H1 (cell line): ENCODE data around the gene CYP2J2. TPM values are rescaled to one million over a fixed set of nuclear protein-coding genes. Genes with fewer than 3 reads are reported as not detected.

ENCODE experiments used
- CTCF ChIA-PET: fragments of 300-600 bp; sonication (Branson Sonifier 250); formaldehyde crosslinking; loops from one replicate; lab custom pipeline; 2021; ENCODE audit not compliant: partially characterized antibody; lab: Charles Lee
- POLR2A ChIA-PET: fragments of 300-600 bp; sonication (Branson Sonifier 250); formaldehyde crosslinking; loops from one replicate; lab custom pipeline; 2021; ENCODE audit warnings: inconsistent platforms; ENCODE audit not compliant: partially characterized antibody; lab: Charles Lee
- DNase-seq, 2 experiments: peaks; one replicate each; pipeline versions ENCODE4 v3.0.0 to v3.0.0-alpha.2; 2010 to 2022; ENCODE audit warnings: low spot score in 2 of 2, low read depth in 1 of 2, mixed read lengths in 1 of 2
- FAIRE-seq: peaks from 2 replicates; lab custom pipeline; 2011; peaks lifted over from hg19 to GRCh38; lab: Jason Lieb, UNC
- H2AFZ ChIP-seq: 2 replicates; pipeline ENCODE4 v1.8.1; 2012; ENCODE audit warnings: low read length, inconsistent platforms
- H2AK5ac ChIP-seq: 2 replicates; pipeline ENCODE4 v1.6.1; 2013; ENCODE audit warnings: low read depth, low read length
- H2BK120ac ChIP-seq: replicated peaks from 2 replicates; pipeline ENCODE3; 2013; ENCODE audit warnings: low read depth, low read length, inconsistent platforms
- H2BK12ac ChIP-seq: 2 replicates; pipeline ENCODE4 v1.6.1; 2013; ENCODE audit warnings: low read depth, low read length
- H2BK15ac ChIP-seq: 2 replicates; pipeline ENCODE4 v1.6.1; 2013; ENCODE audit warnings: low read length
- H2BK20ac ChIP-seq: 2 replicates; pipeline ENCODE4 v1.6.1; 2013; ENCODE audit warnings: low read length
- H2BK5ac ChIP-seq: 2 replicates; pipeline ENCODE4 v1.6.1; 2013; ENCODE audit warnings: low read depth, low read length
- H3K14ac ChIP-seq: 2 replicates; pipeline ENCODE4 v1.6.1; 2013; ENCODE audit warnings: inconsistent platforms; ENCODE audit not compliant: insufficient read length
- H3K18ac ChIP-seq: 2 replicates; pipeline ENCODE4 v1.6.1; 2013; ENCODE audit warnings: low read length; ENCODE audit errors: extremely low read depth
- H3K23ac ChIP-seq: 2 replicates; pipeline ENCODE4 v1.6.1; 2013; ENCODE audit warnings: inconsistent platforms; ENCODE audit not compliant: insufficient read length
- H3K23me2 ChIP-seq: 2 replicates; pipeline ENCODE4 v1.6.1; 2013; ENCODE audit warnings: low read depth, low read length
- H3K27ac ChIP-seq: 2 replicates; pipeline ENCODE4 v1.6.1; 2011; ENCODE audit warnings: low read depth, low read length, inconsistent platforms
- H3K27me3 ChIP-seq, 4 experiments: replicated peaks in 1 of 4; 1 replicate in 1 of 4; 2 replicates in 3 of 4; pipeline versions ENCODE4 v1.6.1 to v1.8.1; 2011 to 2013; ENCODE audit warnings: low read length in 3 of 4, mild to moderate bottlenecking in 3 of 4, inconsistent platforms in 2 of 4, mixed read lengths in 2 of 4, moderate library complexity in 1 of 4; ENCODE audit not compliant: control insufficient read depth in 3 of 4, insufficient read depth in 3 of 4; ENCODE audit errors: extremely low read depth in 1 of 4
- H3K36me3 ChIP-seq, 4 experiments: 2 replicates each; pipeline versions ENCODE4 v1.6.1 to v1.8.1; 2011 to 2013; ENCODE audit warnings: mild to moderate bottlenecking in 4 of 4, low read length in 3 of 4, moderate library complexity in 2 of 4, control low read depth in 1 of 4, inconsistent platforms in 1 of 4; ENCODE audit not compliant: insufficient read depth in 4 of 4, control insufficient read depth in 2 of 4
- H3K4ac ChIP-seq: replicated peaks from 2 replicates; pipeline ENCODE3; 2013; ENCODE audit warnings: low read length, low read depth, mixed read lengths, inconsistent platforms; ENCODE audit not compliant: insufficient read length
- H3K4me1 ChIP-seq, 4 experiments: replicated peaks in 1 of 4; 1 replicate in 1 of 4; 2 replicates in 3 of 4; pipeline versions ENCODE4 v1.6.1 to v1.8.1; 2011 to 2013; ENCODE audit warnings: low read length in 3 of 4, inconsistent platforms in 2 of 4, mixed read lengths in 1 of 4; ENCODE audit not compliant: insufficient read depth in 4 of 4, control insufficient read depth in 3 of 4
- H3K4me2 ChIP-seq, 2 experiments: 2 replicates each; pipeline versions ENCODE4 v1.6.1 to v1.8.1; 2011 to 2013; ENCODE audit warnings: low read depth in 2 of 2, low read length in 2 of 2, control low read depth in 1 of 2, inconsistent platforms in 1 of 2, mild to moderate bottlenecking in 1 of 2; ENCODE audit not compliant: insufficient read depth in 1 of 2
- H3K4me3 ChIP-seq, 4 experiments: fragments of 200-600, 300-600 bp in 1 of 4; sonication (generic), shearing (Covaris generic), sonication (Bioruptor Twin) in 1 of 4; 2 replicates each; pipeline versions ENCODE4 v1.5.1 to v1.8.1; 2011 to 2016; ENCODE audit warnings: low read length in 4 of 4, low read depth in 3 of 4, control low read depth in 2 of 4, inconsistent platforms in 2 of 4, mild to moderate bottlenecking in 2 of 4, mixed read lengths in 1 of 4, moderate library complexity in 1 of 4; ENCODE audit not compliant: insufficient read depth in 2 of 4; ENCODE audit errors: extremely low read depth in 1 of 4
- H3K56ac ChIP-seq: replicated peaks from 2 replicates; pipeline ENCODE3; 2013; ENCODE audit warnings: low read depth, mild to moderate bottlenecking, mixed read lengths, low read length, inconsistent platforms; ENCODE audit not compliant: insufficient read length
- H3K79me1 ChIP-seq: 2 replicates; pipeline ENCODE4 v1.6.1; 2013; ENCODE audit warnings: low read depth, low read length, control low read depth
- H3K79me2 ChIP-seq, 2 experiments: 2 replicates each; pipeline versions ENCODE4 v1.6.1 to v1.8.1; 2012 to 2013; ENCODE audit warnings: low read length in 2 of 2, mild to moderate bottlenecking in 2 of 2, inconsistent platforms in 1 of 2; ENCODE audit not compliant: insufficient read depth in 2 of 2, control insufficient read depth in 1 of 2
- H3K9ac ChIP-seq, 4 experiments: replicated peaks in 1 of 4; 1 replicate in 1 of 4; 2 replicates in 3 of 4; pipeline versions ENCODE4 v1.6.1 to v1.8.1; 2011 to 2013; ENCODE audit warnings: low read depth in 3 of 4, low read length in 3 of 4, control low read depth in 2 of 4, mild to moderate bottlenecking in 2 of 4, moderate library complexity in 2 of 4, inconsistent platforms in 1 of 4; ENCODE audit errors: extremely low read depth in 1 of 4
- H3K9me3 ChIP-seq, 2 experiments: 2 replicates each; pipeline versions ENCODE4 v1.6.1 to v1.8.1; 2012 to 2013; ENCODE audit warnings: mild to moderate bottlenecking in 2 of 2, moderate library complexity in 2 of 2, control low read depth in 1 of 2, inconsistent platforms in 1 of 2, low read depth in 1 of 2, low read length in 1 of 2, mixed read lengths in 1 of 2; ENCODE audit not compliant: insufficient read depth in 2 of 2
- H4K20me1 ChIP-seq, 2 experiments: replicated peaks in 1 of 2; 2 replicates each; pipeline versions ENCODE3 to v1.8.1; 2011 to 2013; ENCODE audit warnings: inconsistent platforms in 2 of 2, low read length in 2 of 2, mild to moderate bottlenecking in 1 of 2; ENCODE audit not compliant: insufficient read depth in 2 of 2, control insufficient read depth in 1 of 2
- H4K5ac ChIP-seq: 2 replicates; pipeline ENCODE4 v1.6.1; 2013; ENCODE audit warnings: low read length, low read depth, mixed read lengths, inconsistent platforms; ENCODE audit not compliant: insufficient read length
- H4K8ac ChIP-seq: 2 replicates; pipeline ENCODE4 v1.8.0; 2013; ENCODE audit warnings: mild to moderate bottlenecking, moderate library complexity, low read length, inconsistent platforms; ENCODE audit not compliant: insufficient read depth; ENCODE audit errors: extremely low read depth
- H4K91ac ChIP-seq: replicated peaks from 2 replicates; pipeline ENCODE3; 2013; ENCODE audit warnings: low read length, mixed read lengths, inconsistent platforms; ENCODE audit not compliant: insufficient read length
- CBX8 ChIP-seq: fragments of 300-800, 300-1000 bp; sonication (generic); IDR thresholded peaks from 2 replicates; pipeline ENCODE4 v1.7.1; 2016; ENCODE audit warnings: low read depth, low read length, borderline replicate concordance
- CHD1 ChIP-seq: IDR thresholded peaks from 2 replicates; pipeline ENCODE4 v1.6.1; 2012; ENCODE audit warnings: low read depth, low read length, improper control_type of control experiment
- CTBP2 ChIP-seq: IDR thresholded peaks from 2 replicates; pipeline ENCODE4 v1.7.0; 2011; ENCODE audit warnings: borderline replicate concordance, mild to moderate bottlenecking, moderate library complexity, mixed read lengths, low read length; ENCODE audit not compliant: insufficient read depth, insufficient read length
- GABPA ChIP-seq: IDR thresholded peaks from 2 replicates; pipeline ENCODE4 v1.6.1; 2011; ENCODE audit warnings: mild to moderate bottlenecking, low read length, moderate library complexity, borderline replicate concordance; ENCODE audit not compliant: insufficient read depth
- JUND ChIP-seq: IDR thresholded peaks from 2 replicates; pipeline ENCODE4 v1.6.1; 2011; ENCODE audit warnings: mild to moderate bottlenecking, improper control_type of control experiment, low read length
- MAX ChIP-seq: IDR thresholded peaks from 2 replicates; pipeline ENCODE4 v1.6.1; 2012; ENCODE audit warnings: inconsistent platforms
- NRF1 ChIP-seq: IDR thresholded peaks from 2 replicates; pipeline ENCODE4 v1.6.1; 2011; ENCODE audit warnings: mild to moderate bottlenecking, low read depth, low read length, improper control_type of control experiment
- POLR2AphosphoS5 ChIP-seq: IDR thresholded peaks from 2 replicates; pipeline ENCODE4 v1.6.1; 2011; ENCODE audit warnings: low read depth, low read length
- RNF2 ChIP-seq: fragments of 200-900, 300-1000 bp; sonication (generic); IDR thresholded peaks from 2 replicates; pipeline ENCODE4 v1.7.1; 2016; ENCODE audit warnings: borderline replicate concordance, low read depth, mild to moderate bottlenecking, antibody characterized with exemption, low read length; ENCODE audit not compliant: poor library complexity, severe bottlenecking; ENCODE audit errors: missing control alignments
- SAP30 ChIP-seq: fragments of 300-600 bp; sonication (generic); IDR thresholded peaks from 2 replicates; pipeline ENCODE4 v1.7.1; 2012; ENCODE audit warnings: low read length, moderate library complexity, mild to moderate bottlenecking, inconsistent platforms; ENCODE audit not compliant: insufficient read depth, insufficient replicate concordance
- SP4 ChIP-seq: IDR thresholded peaks from 2 replicates; pipeline ENCODE4 v1.6.1; 2012; ENCODE audit warnings: low read length, inconsistent platforms
- TEAD4 ChIP-seq: IDR thresholded peaks from 2 replicates; pipeline ENCODE4 v1.6.1; 2012; ENCODE audit warnings: low read depth, low read length, inconsistent platforms, mixed read lengths
- YY1 ChIP-seq: IDR thresholded peaks from 2 replicates; pipeline ENCODE4 v1.6.1; 2011; ENCODE audit warnings: low read depth, mild to moderate bottlenecking, low read length
- ZNF274 ChIP-seq: IDR thresholded peaks from 2 replicates; pipeline ENCODE4 v1.7.0; 2012; ENCODE audit warnings: low read length, borderline replicate concordance; ENCODE audit errors: extremely low read depth
- WGBS, 2 experiments: shearing (Covaris generic) in 1 of 2; methylation state at CpG; one replicate each; pipeline versions ENCODE4 v1.1.6 to v1.1.7; 2013 to 2015; ENCODE audit warnings: low lambda C conversion rate in 2 of 2, mixed read lengths in 2 of 2, inconsistent platforms in 1 of 2, low coverage in 1 of 2, missing lambda C conversion rate in 1 of 2; ENCODE audit not compliant: insufficient replicate concordance in 2 of 2, insufficient coverage in 1 of 2, insufficient read length in 1 of 2; ENCODE audit errors: extremely low coverage in 1 of 2, missing lambda C conversion rate in 1 of 2; 5-methylcytosine and 5-hydroxymethylcytosine counted together
- polyA plus RNA-seq, 7 experiments: library from polyadenylated mRNA; depleted of rRNA in 3 of 7; stranded (reverse) in 5 of 7; unstranded in 2 of 7; fragments of >200 nt in 5 of 7; fragments of 200-250 nt in 2 of 7; gene quantifications; 1 replicate in 5 of 7; 2 replicates in 1 of 7; 4 replicates in 1 of 7; pipeline versions ENCODE4 v1.2.1 to v1.2.3, GENCODE V29; 2011 to 2013; ENCODE audit warnings: missing spikeins in 2 of 7, mixed read lengths in 2 of 7
- total RNA-seq: library from RNA; stranded (reverse); fragmentation: NEBNext Ultra II Directional; extraction: Animal tissue kit (Norgen Biotek cat#: 25700); gene quantifications from 2 replicates; pipeline ENCODE4 v1.2.1, GENCODE V29; 2021

CYP2J2 gene
- total and polyA plus RNA-seq, 2 of the 8 experiments (the other 6 are each of a cell fraction or from before 2014, with no cell fraction given) = 0.59 to 2.1 TPM

GRCh38 chr1:59915516-59915915, 11.1 kb downstream of the CYP2J2 start:
- Histone ChIP-seq H3K14ac (no peak overlapping the region), H2AFZ (no peak overlapping the region), H3K79me2 (no peaks in the 10 kb centered on the region), H3K36me3 (no peaks in the 10 kb centered on the region), H3K4me1 (no peaks in the 10 kb centered on the region), H3K23ac (no peak overlapping the region), H3K56ac (no peak overlapping the region), H2BK20ac (no peak overlapping the region), H2AK5ac (no peak overlapping the region), H2BK15ac (no peak overlapping the region), H2BK120ac (no peak overlapping the region), H2BK5ac (no peak overlapping the region), H3K4ac (no peak overlapping the region), H3K4me3 (no peak overlapping the region), H3K9ac (no peak overlapping the region), H4K91ac (no peak overlapping the region), H3K4me2 (no peak overlapping the region), H4K20me1 (no peaks in the 10 kb centered on the region), H3K79me1 (no peaks in the 10 kb centered on the region), H4K8ac (no peak overlapping the region), H3K23me2 (peaks cover 2% of the 10 kb centered on the region; the same call in 1 of the 2 replicates), H3K27me3 (no peaks in the 10 kb centered on the region), H3K9me3 (no peaks in the 10 kb centered on the region), H3K27ac (no peak overlapping the region), H3K18ac (no peak overlapping the region), H2BK12ac (no peak overlapping the region), H4K5ac (no peak overlapping the region)
- WGBS, 2 experiments = 100% methylated on average over 1 of the region's 1 CpG; no CpG with 5 or more reads in 1 of the 2 experiments
- DNase-seq = no peak
- ChIA-PET POLR2A (no interaction called here), CTCF (interaction anchor here (2.3 to 3.2 kb wide), 2 partner anchors 13 to 31 kb away, joined by 12 to 20 read pairs; no protein-coding TSS in a partner anchor)
- no peak for FAIRE-seq
- TF ChIP-seq SP4 = no peak
- no peak for TF ChIP-seq POLR2AphosphoS5
- TF ChIP-seq RNF2 = no peak
- TF ChIP-seq CTBP2 = no peak
- no peak for TF ChIP-seq SAP30
- TF ChIP-seq CBX8 = no peak
- no peak for TF ChIP-seq ZNF274
- TF ChIP-seq NRF1 = no peak
- TF ChIP-seq CHD1 = no peak
- TF ChIP-seq GABPA = no peak
- TF ChIP-seq MAX = no peak
- no peak for TF ChIP-seq JUND
- no peak for TF ChIP-seq TEAD4
- TF ChIP-seq YY1 = no peak
